ENCODE measurements around the gene HCFC2. TPM values are rescaled to one million over a fixed set of nuclear protein-coding genes. Genes with fewer than 3 reads are reported as not detected.
"Not testable (repeated sequence)": the region's sequence is repeated elsewhere in the genome, so short reads cannot be mapped to it uniquely, and the experiment has no call there.

Gene HCFC2
- total and polyA plus RNA-seq, 2 of the 8 experiments (the other 6 are each of a cell fraction or from before 2014, with no cell fraction given) = 0.62 to 1.8 TPM

- H4K8ac ChIP-seq (ENCODE audit: extremely low read depth, insufficient read depth, low read length); H3K4me3 ChIP-seq (ENCODE audit: extremely low read depth in 1 of 4, insufficient read depth in 2 of 4, low read depth in 3 of 4, low read length in 4 of 4); H3K4ac ChIP-seq (replicated peaks; ENCODE audit: insufficient read length, low read depth, low read length); H2BK15ac ChIP-seq (ENCODE audit: low read length); DNase-seq (ENCODE audit: low read depth in 1 of 2, low spot score in 2 of 2); H3K56ac ChIP-seq (replicated peaks; ENCODE audit: insufficient read length, low read depth, low read length); H3K9ac ChIP-seq (replicated peaks in 1 of 4; ENCODE audit: extremely low read depth in 1 of 4, low read depth in 3 of 4, low read length in 3 of 4); H3K23me2 ChIP-seq (ENCODE audit: low read depth, low read length); POLR2A ChIA-PET (ENCODE audit: partially characterized antibody); H3K27ac ChIP-seq (ENCODE audit: low read depth, low read length); H3K23ac ChIP-seq (ENCODE audit: insufficient read length); H2BK5ac ChIP-seq (ENCODE audit: low read depth, low read length); H3K27me3 ChIP-seq (replicated peaks in 1 of 4; ENCODE audit: control insufficient read depth in 3 of 4, extremely low read depth in 1 of 4, insufficient read depth in 3 of 4, low read length in 3 of 4); H3K79me2 ChIP-seq (ENCODE audit: control insufficient read depth in 1 of 2, insufficient read depth in 2 of 2, low read length in 2 of 2); H2BK20ac ChIP-seq (ENCODE audit: low read length); H3K14ac ChIP-seq (ENCODE audit: insufficient read length); H3K4me1 ChIP-seq (replicated peaks in 1 of 4; ENCODE audit: control insufficient read depth in 3 of 4, insufficient read depth in 4 of 4, low read length in 3 of 4); H2BK120ac ChIP-seq (replicated peaks; ENCODE audit: low read depth, low read length); H3K36me3 ChIP-seq (ENCODE audit: control insufficient read depth in 2 of 4, insufficient read depth in 4 of 4, low read length in 3 of 4); H3K4me2 ChIP-seq (ENCODE audit: insufficient read depth in 1 of 2, low read depth in 2 of 2, low read length in 2 of 2); H3K79me1 ChIP-seq (ENCODE audit: low read depth, low read length); H4K5ac ChIP-seq (ENCODE audit: insufficient read length, low read depth, low read length); H2AFZ ChIP-seq (ENCODE audit: low read length); FAIRE-seq; H2BK12ac ChIP-seq (ENCODE audit: low read depth, low read length); H3K9me3 ChIP-seq (ENCODE audit: insufficient read depth in 2 of 2, low read depth in 1 of 2, low read length in 1 of 2); H4K91ac ChIP-seq (replicated peaks; ENCODE audit: insufficient read length, low read length); H3K18ac ChIP-seq (ENCODE audit: extremely low read depth, low read length); CTCF ChIA-PET (ENCODE audit: partially characterized antibody); H2AK5ac ChIP-seq (ENCODE audit: low read depth, low read length); H4K20me1 ChIP-seq (replicated peaks in 1 of 2; ENCODE audit: control insufficient read depth in 1 of 2, insufficient read depth in 2 of 2, low read length in 2 of 2): not testable (repeated sequence)
- WGBS, 2 experiments (ENCODE audit: extremely low coverage in 1 of 2, insufficient coverage in 1 of 2, insufficient read length in 1 of 2, insufficient replicate concordance in 2 of 2, low coverage in 1 of 2, low lambda C conversion rate in 2 of 2, missing lambda C conversion rate in 1 of 2) = 95% methylated on average over 9 of the region's 27 CpGs; no CpG with 5 or more reads in 1 of the 2 experiments
These were observed 33.7 kb upstream of the HCFC2 start for GRCh38 chr12:104030596-104030995.

GRCh38 chr12:104036143-104036542 is 28.2 kb upstream of the HCFC2 start:
- H3K79me2 ChIP-seq (ENCODE audit: control insufficient read depth in 1 of 2, insufficient read depth in 2 of 2, low read length in 2 of 2); H2BK20ac ChIP-seq (ENCODE audit: low read length); H3K27me3 ChIP-seq (replicated peaks in 1 of 4; ENCODE audit: control insufficient read depth in 3 of 4, extremely low read depth in 1 of 4, insufficient read depth in 3 of 4, low read length in 3 of 4); H4K5ac ChIP-seq (ENCODE audit: insufficient read length, low read depth, low read length); H2BK12ac ChIP-seq (ENCODE audit: low read depth, low read length); POLR2A ChIA-PET (ENCODE audit: partially characterized antibody); H3K9me3 ChIP-seq (ENCODE audit: insufficient read depth in 2 of 2, low read depth in 1 of 2, low read length in 1 of 2); H4K91ac ChIP-seq (replicated peaks; ENCODE audit: insufficient read length, low read length); H3K36me3 ChIP-seq (ENCODE audit: control insufficient read depth in 2 of 4, insufficient read depth in 4 of 4, low read length in 3 of 4); H3K27ac ChIP-seq (ENCODE audit: low read depth, low read length); H2BK15ac ChIP-seq (ENCODE audit: low read length); H3K23me2 ChIP-seq (ENCODE audit: low read depth, low read length); H2BK120ac ChIP-seq (replicated peaks; ENCODE audit: low read depth, low read length); H3K56ac ChIP-seq (replicated peaks; ENCODE audit: insufficient read length, low read depth, low read length); H3K4me3 ChIP-seq (ENCODE audit: extremely low read depth in 1 of 4, insufficient read depth in 2 of 4, low read depth in 3 of 4, low read length in 4 of 4); H3K4me2 ChIP-seq (ENCODE audit: insufficient read depth in 1 of 2, low read depth in 2 of 2, low read length in 2 of 2); H3K79me1 ChIP-seq (ENCODE audit: low read depth, low read length); H2BK5ac ChIP-seq (ENCODE audit: low read depth, low read length); H2AFZ ChIP-seq (ENCODE audit: low read length); H4K8ac ChIP-seq (ENCODE audit: extremely low read depth, insufficient read depth, low read length); FAIRE-seq; H3K18ac ChIP-seq (ENCODE audit: extremely low read depth, low read length); H3K23ac ChIP-seq (ENCODE audit: insufficient read length); H3K4me1 ChIP-seq (replicated peaks in 1 of 4; ENCODE audit: control insufficient read depth in 3 of 4, insufficient read depth in 4 of 4, low read length in 3 of 4); DNase-seq (ENCODE audit: low read depth in 1 of 2, low spot score in 2 of 2); H3K14ac ChIP-seq (ENCODE audit: insufficient read length); H3K9ac ChIP-seq (replicated peaks in 1 of 4; ENCODE audit: extremely low read depth in 1 of 4, low read depth in 3 of 4, low read length in 3 of 4); H3K4ac ChIP-seq (replicated peaks; ENCODE audit: insufficient read length, low read depth, low read length); H2AK5ac ChIP-seq (ENCODE audit: low read depth, low read length); H4K20me1 ChIP-seq (replicated peaks in 1 of 2; ENCODE audit: control insufficient read depth in 1 of 2, insufficient read depth in 2 of 2, low read length in 2 of 2): not testable (repeated sequence)
- CTCF ChIA-PET (ENCODE audit: partially characterized antibody) = interaction anchor here (0.7 kb wide), 2 partner anchors 90 to 338 kb away, joined by 3 read pairs; no protein-coding TSS in a partner anchor
- WGBS, 2 experiments (ENCODE audit: extremely low coverage in 1 of 2, insufficient coverage in 1 of 2, insufficient read length in 1 of 2, insufficient replicate concordance in 2 of 2, low coverage in 1 of 2, low lambda C conversion rate in 2 of 2, missing lambda C conversion rate in 1 of 2) = 94% methylated on average over 2 of the region's 2 CpGs; no CpG with 5 or more reads in 1 of the 2 experiments

All from H1 (cell line).